Hindlimb muscle (tissue), 1 donor: Measurements from ENCODE around the gene ACTR8. TPM values are rescaled to one million over a fixed set of nuclear protein-coding genes. Genes with fewer than 3 reads are reported as not detected.

Source experiments
- DNase-seq: peaks from one replicate; pipeline ENCODE4 v3.0.0-alpha.2; 2013
- polyA plus RNA-seq: library from polyadenylated mRNA; unstranded; fragments of 120-200 nt; gene quantifications from one replicate; pipeline ENCODE4 v1.2.1, GENCODE V29; 2013; ENCODE audit not compliant: insufficient read length

Gene ACTR8
- polyA plus RNA-seq, 1 donor = 28.1 TPM

DNA sequence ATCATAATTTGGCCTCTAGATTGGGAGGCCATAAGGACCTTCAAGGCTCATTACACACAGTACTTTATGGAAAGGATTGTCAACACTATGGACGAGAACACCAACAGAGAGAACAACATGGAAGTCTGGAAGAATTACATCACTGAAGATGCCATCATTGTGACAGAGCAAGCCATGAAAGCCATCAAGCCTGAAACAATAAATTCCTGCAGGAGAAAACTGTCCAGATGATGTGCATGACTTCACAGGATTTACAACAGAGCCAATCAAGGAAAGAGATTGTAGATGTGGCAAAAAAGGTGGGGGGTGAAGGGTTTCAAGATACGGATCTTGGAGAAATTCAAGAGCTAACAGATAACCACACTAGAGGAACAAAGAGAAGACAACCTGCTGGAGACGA is 19.7 kb downstream of the ACTR8 start:
- no peak for DNase-seq

DNA sequence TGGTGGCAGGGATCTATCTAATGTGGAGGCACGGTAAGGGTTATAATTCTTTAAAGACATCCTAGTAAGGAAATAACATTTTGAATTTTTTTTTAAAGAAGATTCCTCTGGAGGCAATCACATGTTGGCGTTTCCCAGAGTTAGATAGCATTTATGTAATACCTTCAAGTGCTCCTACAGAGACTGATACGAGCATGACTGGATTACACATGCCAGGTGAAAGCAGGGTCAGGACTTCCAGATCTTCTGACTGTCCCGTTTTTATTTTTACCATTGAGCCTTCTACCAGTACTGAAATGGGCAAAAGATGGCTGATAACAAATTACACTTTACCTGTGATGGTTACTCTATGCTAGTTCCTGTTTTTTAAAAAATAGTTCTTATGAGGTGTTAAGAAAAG is 21.8 kb downstream of the ACTR8 start:
- no peak for DNase-seq

DNA sequence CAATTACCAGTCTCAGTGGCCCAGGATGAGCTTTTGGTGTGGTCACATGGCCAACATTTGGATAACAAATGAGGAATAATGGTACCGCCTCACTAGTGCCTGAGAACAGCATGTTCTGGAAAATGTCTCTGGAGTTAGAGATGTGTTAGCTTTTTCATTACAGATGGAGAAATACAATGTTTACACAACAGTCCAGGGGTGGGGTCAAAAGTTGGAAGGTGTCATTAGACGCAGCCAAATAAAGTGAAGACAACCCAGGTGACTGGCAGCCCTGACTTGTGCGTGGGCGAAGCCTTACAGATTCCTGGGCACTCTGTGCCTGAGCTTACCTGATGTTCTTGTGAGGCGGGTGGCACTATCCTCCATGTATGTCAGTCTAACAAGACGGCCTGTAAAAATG is 22.8 kb downstream of the ACTR8 start:
- no peak for DNase-seq

DNA sequence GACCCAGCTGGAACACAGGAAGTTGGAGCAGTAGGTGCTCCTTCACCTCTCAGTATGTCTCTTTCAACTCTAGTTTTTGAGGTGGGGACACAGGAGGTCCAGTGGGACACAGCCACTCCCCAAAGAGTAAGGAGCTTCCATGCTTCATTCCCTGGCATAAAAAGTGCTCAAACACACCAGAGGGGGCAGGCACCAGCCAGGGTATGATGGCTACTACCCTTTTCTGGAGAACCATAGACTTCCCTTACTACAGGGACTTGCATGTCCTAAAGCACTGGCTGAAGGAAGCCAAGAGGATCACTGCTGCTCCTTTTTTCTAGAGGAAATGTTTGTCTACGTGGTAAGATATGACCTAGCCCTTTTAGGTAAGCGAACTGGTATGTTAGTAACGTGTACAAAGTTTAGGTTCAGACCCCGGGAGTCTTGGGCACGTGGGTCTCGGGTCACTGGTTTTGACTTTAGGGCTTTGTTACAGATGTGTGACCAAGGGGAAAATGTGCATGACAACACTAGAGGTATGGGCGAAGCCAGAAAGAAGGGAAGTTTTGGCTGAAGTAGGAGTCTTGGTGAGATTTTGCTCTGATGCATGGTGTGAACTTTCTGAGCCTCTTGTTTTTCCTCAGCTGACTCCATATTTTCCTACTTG is 23.7 kb downstream of the ACTR8 start:
- no peak for DNase-seq

DNA sequence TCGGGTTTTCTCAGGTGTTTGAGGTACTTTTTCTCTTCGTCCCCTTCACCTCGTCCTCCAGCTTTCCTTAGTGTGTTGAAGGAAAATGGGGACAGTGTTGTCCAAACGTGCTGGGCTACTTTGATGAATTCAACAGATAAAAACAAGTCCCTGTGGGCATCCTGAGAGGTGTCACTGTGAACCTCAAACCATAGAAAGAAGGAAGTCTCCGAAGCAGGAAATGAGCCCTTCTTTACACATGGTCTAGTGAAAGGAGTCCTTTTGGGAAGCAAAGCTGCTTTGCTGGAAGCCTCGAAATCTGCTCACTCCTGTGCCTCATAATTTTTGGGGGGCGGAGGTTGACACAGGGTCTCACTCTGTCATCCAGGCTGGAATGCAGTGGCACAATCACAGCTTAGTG is 25.0 kb downstream of the ACTR8 start:
- DNase-seq = no peak

DNA sequence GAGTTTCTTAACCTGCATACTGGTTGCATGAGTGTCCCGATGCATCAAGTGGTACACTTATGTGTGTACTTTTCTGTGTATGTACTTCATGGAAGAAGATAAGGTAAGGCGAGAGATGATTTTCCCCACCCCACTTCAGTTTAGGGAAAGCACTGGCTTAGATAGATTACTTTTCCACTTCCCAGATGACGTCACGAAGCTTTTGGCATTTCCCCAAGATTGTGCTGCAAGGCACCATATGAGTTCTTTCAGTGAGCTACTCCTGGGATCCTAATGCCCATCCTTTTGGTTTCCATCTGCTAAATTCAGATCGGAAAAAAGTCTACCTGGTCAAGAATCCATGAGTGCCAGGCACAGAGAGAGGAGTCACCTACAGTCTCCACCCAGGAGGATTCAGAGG is 31.1 kb downstream of the ACTR8 start:
- DNase-seq = peak; percentile 23

DNA sequence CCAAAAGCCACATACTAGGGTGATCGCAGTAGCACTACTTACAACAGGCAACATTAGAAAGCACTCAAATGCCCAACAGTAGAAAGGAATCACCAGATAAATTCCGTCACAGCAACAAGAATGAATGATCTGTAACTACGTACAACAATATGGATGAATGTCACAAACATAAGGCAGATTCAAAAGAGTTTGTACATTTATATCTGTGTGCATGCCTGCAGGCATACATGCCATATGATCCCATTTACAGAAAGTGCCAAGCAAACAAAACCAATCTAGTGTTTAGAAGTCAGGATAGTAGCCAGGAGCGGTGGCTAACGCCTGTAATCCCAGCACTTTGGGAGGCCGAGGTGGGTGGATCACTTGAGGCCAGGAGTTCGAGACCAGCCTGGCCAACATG is 32.0 kb downstream of the ACTR8 start:
- DNase-seq = no peak

DNA sequence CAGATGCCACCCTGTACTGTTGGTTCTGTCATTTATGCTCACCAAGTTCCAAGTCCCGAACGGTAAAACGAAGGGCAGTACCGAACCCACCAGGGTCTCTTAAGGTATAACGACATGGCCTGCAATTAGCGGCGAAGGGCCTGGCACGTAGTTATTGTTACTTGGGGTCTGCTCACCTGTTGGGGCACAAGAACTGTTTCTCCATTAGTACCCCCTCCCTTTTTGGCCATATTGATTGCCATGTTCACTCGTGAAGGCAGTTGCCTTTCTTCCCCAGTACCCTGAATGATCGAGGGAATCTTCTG is 35.1 kb downstream of the ACTR8 start:
- no peak for DNase-seq

DNA sequence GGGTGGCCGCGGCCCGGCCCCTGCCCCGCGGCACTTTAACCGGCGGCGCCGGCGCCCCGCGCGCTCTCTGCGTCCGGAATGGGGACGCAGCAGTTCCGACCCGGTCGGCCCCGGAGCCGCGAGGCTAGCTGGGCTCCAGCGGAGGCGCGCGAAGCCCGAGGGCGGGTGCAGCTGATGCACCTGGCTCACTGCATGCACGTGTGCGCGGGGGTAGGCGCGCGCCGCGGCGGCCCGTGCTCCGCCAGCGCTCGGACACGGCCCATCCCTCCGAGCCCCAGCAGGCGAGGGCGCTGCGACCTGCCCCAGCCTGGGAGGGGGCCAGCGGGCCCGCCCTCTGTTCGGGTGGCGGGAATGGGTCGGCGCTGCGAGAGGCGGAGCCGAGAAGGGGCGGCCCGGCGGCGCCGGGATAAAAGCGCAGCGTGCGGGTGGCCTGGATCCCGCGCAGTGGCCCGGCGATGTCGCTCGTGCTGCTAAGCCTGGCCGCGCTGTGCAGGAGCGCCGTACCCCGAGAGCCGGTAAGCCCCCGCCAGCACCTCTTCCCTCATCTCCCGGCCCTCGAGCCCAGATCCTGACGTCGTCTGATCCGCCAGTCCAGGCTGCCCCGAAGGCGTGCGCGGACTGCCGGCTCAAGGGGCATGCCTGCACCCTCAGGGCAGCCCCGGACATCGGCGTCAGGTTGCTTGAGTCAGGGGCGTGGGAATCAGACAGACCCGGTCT is 35.7 kb downstream of the ACTR8 start, which contains the start of the genes CHDH and IL17RB:
CHDH (minus strand) TSS at position 286 of the 717 bp plus-strand sequence. CDS start 22,411 bp downstream, outside the sequence.
IL17RB (plus strand) TSS at position 435 of the 717 bp plus-strand sequence; CDS start at position 456, 21 bp downstream.
- DNase-seq = peak; percentile 64

DNA sequence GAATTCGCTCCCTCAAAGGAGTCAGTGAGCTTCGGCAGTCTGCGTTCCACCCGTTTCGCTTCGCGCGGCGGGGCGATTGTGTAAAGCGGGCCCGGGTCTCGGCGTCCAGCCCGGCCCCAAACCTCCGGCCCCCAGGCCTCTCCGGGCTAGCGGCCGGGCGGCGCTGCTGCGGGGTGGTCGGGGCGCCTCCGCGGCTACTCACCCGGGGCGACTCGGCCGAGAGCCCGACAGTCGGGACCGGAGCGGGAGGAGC is 36.1 kb downstream of the ACTR8 start:
- no peak for DNase-seq

DNA sequence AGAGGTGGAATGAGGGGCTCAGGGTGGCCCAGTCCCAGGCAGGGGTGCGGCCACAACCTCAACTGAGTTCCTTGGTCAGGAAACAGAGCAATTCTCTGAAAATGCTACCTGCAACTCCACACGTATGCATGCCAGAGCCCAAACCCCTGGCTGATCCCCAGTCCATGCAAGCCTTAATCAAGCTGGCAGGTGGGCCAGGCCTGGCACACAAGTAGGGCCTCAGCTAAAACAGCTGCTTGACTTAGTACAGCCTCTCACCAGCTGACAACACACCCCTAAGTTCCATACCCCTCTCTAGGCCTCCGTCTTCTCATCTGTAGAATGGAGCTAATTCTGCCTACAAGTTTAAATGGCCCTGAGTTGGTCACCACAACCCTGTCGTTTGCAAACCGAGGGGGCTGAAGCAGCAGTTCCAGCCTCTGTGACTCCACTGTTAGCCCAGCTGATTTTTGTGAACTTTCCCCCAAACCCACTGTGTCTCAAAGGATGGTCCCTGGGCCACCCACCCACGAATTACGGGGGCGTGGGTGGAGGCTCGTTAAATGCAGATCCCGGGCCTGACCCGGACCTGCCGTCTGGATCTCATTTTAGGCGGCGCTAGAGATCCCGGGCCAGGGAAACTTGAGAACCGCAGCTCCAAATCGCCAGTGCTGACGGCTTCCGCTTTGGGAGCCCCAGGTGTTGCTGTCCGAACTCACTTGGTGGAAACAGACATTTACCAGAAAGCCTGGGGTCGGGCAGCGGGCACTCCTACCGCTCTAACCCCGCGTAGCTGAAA is 36.7 kb downstream of the ACTR8 start:
- peak; percentile 74 for DNase-seq

DNA sequence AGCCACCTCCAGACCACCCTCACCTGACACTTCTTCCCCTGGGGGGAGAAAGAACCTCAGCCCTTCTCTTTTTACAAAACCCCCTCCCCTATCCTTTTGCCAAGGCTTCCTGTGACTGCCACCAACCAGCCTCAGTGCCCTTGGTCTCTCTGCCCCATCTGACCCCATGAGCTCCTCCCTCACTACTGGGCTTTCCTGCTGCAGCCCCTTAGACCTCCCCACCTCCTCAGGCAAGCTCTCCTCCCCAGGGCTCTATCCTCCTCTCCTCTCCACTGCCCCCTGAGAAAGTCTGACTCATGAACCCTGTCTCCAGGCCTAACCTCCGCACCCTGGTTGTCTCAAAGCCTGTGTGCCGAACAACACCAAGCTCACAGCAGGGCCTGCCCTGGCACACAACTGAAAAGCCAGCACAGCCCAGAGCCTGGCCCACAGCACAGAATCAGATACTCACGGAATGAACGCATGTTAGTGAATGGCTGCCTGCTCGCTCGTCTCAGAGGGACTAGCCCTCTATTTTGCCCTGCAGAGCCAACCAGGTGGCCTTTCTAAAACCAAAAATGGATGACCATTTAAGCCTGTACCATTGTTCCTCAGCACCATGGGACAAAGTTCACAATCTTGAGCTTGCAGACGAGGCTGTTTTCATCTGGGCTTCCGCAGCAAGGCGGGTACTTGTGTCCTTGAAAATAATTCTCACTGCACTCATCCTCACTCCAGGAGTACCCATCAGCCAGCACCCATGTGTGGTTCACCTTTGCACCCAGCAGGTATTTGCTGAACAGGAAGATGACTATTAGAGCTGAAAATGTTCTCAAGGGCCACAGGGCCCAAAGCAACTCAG is 37.5 kb downstream of the ACTR8 start:
- no peak for DNase-seq

DNA sequence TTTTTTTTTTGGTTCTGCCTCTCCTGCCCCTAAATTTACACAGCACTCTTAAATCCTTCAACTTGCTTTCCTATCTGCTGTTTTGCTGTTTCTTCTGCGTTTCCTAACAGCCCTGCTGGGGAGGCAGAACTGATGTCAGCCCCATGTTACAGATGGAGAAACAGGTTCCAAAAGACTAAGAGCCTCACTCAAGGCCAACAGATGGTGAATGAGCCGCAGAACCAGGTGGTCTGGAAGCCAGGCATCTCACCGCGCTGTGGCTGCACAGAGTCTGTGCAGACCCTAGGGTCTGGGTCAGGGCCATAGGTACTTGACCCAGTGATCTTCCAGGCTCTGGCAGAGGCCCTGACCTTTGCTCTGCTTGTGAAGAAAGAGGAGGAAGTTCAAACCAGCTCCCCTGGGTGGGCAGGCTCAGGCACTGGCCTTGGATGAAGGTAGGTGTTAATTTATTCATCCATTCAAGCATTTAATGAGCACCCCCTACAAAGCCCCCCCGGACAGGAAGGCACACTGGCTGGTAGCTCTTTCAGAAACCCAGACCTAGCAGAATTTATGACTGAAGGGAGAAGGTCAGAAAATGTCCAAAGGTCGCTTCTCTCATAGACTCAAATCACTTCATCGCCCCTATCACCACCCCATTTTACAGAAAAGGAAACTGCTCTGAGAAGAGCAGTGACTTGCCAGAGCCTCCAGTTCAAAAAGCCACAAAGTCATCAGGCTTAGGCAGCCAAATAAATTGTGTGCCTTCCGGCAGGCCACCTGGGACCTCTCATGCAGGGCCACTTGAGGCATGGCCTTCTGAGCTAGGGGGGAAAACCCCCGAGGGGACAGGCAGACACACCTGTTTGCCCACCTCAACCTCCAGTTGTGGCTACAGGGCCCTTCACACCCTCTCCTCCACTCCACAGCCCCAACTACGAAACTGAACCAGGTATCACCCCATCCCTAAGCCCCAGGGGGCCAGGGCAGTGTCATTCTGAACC is 38.5 kb downstream of the ACTR8 start:
- DNase-seq = no peak

DNA sequence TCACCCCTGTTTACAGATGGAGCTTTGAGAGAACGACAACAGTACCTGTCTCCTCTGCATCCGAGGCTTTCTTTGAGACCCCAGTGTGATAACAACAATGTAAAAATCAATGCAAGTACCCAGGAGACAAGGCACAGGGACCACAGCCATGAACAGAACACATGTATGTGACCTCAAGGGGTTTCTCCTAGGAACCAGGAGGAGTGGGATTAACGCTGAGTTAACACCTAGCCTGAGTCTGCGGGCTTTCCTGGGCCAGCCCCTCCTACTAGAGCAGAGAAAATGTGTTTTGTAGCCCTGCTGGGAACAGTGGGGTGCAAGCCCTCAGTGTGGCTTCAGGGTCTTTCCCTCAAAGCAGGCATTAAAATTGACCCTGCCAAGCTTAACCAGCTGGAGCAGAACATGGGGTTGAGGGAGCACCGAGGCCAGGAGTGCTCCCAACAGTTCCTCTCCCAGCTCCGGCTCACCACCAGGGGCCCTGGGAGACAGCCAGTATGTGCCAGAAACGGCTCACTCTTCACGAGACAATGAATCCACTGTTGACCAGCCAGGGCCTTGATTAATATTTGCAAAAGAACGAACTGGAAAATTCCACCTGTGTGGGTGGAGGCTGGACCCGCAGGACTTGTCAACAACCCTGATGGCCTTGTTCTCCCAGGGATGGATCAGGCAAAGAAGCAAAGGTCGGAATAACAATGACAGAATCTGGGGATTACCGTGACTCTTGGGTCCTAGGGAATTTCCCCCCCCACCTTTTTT is 39.3 kb downstream of the ACTR8 start:
- DNase-seq = no peak

DNA sequence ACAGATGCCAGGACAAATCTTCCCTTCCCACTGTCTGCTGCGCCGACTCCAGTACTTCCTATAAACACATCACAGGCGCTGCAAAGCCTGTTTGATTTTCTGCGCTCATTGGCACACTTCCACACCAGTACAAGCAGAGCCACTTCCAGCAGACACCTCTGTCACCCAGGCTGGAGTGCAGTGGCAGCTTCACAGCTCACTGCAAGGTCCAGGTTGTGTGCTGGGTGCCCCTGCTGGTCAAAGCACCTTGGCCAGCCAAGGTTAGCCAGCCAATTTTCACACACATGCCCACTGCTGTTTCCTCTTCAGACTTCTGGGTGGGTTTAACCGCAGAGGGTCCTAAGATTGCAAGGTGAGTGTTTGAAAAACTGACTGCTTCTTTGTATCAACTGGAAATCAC is 40.7 kb downstream of the ACTR8 start:
- no peak for DNase-seq

DNA sequence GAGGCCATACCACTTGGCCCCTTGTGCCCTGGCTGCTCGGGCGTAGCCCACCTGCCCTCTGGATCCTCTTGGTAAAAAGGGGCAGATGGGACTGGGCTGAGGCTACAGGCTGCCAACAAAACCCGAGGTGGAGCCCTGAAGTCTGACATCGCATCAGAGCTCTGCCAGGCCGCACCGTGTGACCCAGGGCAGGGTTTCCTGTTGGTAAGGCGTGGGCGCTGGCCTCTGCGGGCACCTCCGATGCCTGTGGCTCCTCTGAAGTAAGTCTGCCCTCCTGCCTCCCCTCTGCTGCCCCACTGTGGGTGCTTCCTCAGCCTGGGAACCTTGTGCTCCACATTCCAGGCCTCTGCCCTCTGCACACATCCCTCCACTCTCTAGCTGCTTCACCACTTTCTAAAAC is 44.6 kb downstream of the ACTR8 start:
- DNase-seq = no peak

DNA sequence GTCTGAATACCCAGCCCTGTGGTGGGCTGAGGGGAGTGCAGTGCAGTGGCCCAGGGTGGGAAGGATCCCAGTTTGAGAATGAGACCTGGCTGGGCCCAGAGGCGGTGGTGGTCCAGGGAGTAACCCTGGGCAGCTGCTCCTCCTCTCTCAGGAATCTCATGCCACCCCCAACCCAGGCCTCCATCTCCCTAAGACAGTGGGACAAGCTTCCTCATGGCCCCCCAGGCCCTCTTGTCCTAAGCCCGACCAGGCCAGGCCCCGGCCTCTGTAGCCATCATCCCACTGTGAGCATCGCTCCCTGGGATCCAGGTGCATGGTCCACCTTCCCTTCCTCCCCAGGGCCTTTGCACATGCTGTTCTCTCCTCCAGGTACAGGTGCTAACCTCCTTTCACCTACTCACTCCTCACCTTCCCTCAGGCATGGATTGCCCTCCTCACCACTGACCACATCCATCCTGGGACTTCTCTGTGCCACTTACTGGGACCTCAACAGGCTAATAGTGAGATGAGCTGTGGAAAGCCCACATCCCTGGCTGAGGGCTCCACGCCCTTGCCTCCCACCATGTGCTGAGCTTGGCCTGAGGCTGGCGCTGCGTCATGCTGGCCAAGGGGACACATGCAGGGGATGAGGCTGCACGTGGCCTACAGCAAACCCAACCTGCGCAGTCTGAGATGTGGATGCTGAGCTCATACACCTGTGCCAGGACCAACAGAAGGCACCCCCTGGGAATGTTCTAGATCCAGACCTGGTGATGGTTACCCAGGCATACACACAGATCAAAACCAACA is 45.7 kb downstream of the ACTR8 start:
- no peak for DNase-seq

DNA sequence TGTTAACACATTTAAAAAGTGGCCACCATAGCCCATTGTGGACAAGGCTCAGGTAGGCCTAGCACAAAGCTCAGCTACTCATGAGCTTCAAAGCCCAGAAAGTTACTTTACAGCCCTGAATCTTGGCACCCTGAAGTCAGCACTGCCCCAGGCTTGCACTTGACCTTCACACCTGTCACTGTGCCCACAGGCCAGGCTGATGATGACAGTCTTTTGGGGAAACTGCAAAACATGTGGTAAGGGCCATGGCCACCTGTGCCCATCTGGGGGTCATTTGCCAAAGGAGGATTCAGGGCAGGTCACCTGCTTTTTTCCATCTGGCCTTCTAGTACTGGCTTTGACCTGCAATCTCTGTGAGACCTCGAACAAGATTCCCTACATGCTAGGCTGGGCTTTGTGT is 46.7 kb downstream of the ACTR8 start:
- DNase-seq = no peak

DNA sequence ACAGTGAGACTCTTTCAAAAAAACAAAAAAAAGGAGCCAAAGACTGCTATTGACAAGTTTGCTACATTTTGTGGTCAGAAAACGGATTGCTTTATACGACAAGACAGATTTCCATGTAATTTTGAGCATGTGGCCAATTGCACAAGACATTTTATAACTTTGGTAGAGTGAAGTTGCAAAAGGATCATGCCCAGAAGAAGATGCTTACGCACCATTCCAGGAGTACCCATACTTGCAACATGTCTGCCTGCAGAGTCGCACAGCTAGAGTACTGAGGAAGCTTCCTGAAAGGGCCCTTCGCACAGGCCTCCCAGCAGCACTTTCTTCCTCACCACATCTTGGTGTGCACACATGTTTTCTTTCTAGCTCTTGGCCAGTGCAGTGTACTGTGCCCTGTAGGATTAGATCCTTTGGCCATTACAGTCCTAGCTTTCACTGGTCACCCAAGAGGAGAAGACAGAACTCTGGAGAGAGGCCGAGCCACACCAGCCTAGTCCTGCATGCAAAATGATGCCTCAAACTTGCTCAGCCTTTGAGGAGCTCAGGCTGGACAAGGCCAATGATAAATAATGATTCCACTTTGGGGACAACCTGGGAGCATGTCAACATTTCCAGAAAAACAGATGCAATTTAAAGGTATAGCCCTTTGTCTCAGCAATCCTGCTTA is 47.4 kb downstream of the ACTR8 start:
- DNase-seq = no peak

DNA sequence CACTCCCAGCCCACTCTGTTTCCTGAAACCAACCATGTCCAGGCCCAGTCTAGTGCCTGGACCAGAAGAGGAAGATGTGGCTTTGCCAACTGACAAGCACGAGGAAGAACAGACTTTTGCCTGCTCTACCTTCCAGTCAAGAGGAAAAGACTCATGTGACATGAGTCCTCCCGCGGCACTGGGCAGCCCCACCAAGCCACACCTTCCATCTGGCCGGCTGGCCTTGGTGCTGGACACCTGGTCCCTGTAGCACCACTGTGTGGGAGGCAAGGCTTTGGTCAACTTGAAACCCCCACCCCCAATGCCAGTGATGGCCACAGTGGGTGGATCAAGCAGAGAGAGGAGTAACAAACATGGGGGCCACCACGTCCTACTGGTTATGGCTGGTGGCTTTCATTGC is 48.3 kb downstream of the ACTR8 start:
- no peak for DNase-seq
